Stomach (tissue), 9 donors: ENCODE results near the gene POFUT2. TPM values are rescaled to one million over a fixed set of nuclear protein-coding genes. Genes with fewer than 3 reads are reported as not detected.

ENCODE experiments used
- DNase-seq, 2 donors: peaks; one replicate each; pipeline versions ENCODE4 v3.0.0 to v3.0.0-alpha.2; 2013 to 2019
- H3K27ac ChIP-seq, 5 donors: fragments of 200-600 bp in 4 of 5; sonication (generic) in 4 of 5; one replicate each; pipeline ENCODE4 v1.5.1; 2013 to 2019; ENCODE audit warnings: mild to moderate bottlenecking in 1 of 5, moderate library complexity in 1 of 5
- H3K27me3 ChIP-seq, 3 donors: fragments of 200-600 bp; sonication (generic); one replicate each; pipeline ENCODE4 v1.5.1; 2017 to 2019; ENCODE audit warnings: mixed run types in 1 of 3
- H3K36me3 ChIP-seq, 4 donors: fragments of 200-600 bp; sonication (generic); 1 replicate in 3 of 4; 2 replicates in 1 of 4; pipeline ENCODE4 v1.5.1; 2016 to 2019
- H3K4me1 ChIP-seq, 4 donors: fragments of 200-600 bp; sonication (generic); one replicate each; pipeline ENCODE4 v1.5.1; 2016 to 2019
- H3K4me3 ChIP-seq, 4 donors: fragments of 200-600 bp; sonication (generic) in 3 of 4; one replicate each; pipeline ENCODE4 v1.5.1; 2016 to 2019; ENCODE audit warnings: mild to moderate bottlenecking in 1 of 4
- H3K9me3 ChIP-seq, 4 donors: fragments of 200-600 bp; sonication (generic); one replicate each; pipeline ENCODE4 v1.5.1; 2016 to 2019
- EP300 ChIP-seq: sonication (generic); formaldehyde crosslinking; IDR thresholded peaks from one replicate; pipeline ENCODE4 v1.6.1; 2017; ENCODE audit warnings: antibody characterized with exemption
- POLR2A ChIP-seq, 4 donors: fragments of 450-650 bp; IDR thresholded peaks; one replicate each; pipeline ENCODE4 v1.6.1; 2016; ENCODE audit warnings: antibody characterized with exemption in 4 of 4, control low read depth in 2 of 4, mild to moderate bottlenecking in 1 of 4, moderate library complexity in 1 of 4
- POLR2AphosphoS5 ChIP-seq, 3 donors: sonication (generic); formaldehyde crosslinking; IDR thresholded peaks; one replicate each; pipeline ENCODE4 v1.6.1; 2016; ENCODE audit warnings: antibody characterized with exemption in 3 of 3
- WGBS, 5 donors: extraction: QIAGEN DNeasy Blood & Tissue Kit in 3 of 5; methylation state at CpG; one replicate each; pipeline versions ENCODE4 v1.1.5 to v1.1.7; 2013 to 2018; 5-methylcytosine and 5-hydroxymethylcytosine counted together
- intact Hi-C: fragments of 100-400 bp; cut with DNase I; formaldehyde crosslinking; loops from one replicate; pipeline ENCODE4 v1.15.1; 2023; ENCODE audit warnings: low total_unique reads
- polyA plus RNA-seq, 3 donors: library from polyadenylated mRNA; stranded (reverse); fragments of 200-250 nt; gene quantifications; one replicate each; pipeline ENCODE4 v1.2.3, GENCODE V29; 2013
- total RNA-seq, 5 donors: library from RNA; depleted of rRNA; stranded (reverse); fragments of >200 nt; gene quantifications; one replicate each; pipeline versions ENCODE4 v1.1.0 to v1.2.3, GENCODE V29; 2014 to 2016
- TF ChIP-seq, protein P1 (sequence below), 7 experiments: fragments of 450-650 bp in 4 of 7; fragments of 200-600 bp in 3 of 7; sonication (generic) in 3 of 7; IDR thresholded peaks; one replicate each; pipeline ENCODE4 v1.5.1; 2016 to 2019; ENCODE audit warnings: antibody characterized with exemption in 7 of 7, control low read depth in 2 of 7, mild to moderate bottlenecking in 1 of 7
- donor health status: healthy with polysubstance abuse.
- donor health status: Bipolar disorder and iron deficiency.
- donor health status: healthy.

Gene POFUT2
- total and polyA plus RNA-seq, 8 donors: 7.4 to 34.2 (median 22.4) TPM

DNA sequence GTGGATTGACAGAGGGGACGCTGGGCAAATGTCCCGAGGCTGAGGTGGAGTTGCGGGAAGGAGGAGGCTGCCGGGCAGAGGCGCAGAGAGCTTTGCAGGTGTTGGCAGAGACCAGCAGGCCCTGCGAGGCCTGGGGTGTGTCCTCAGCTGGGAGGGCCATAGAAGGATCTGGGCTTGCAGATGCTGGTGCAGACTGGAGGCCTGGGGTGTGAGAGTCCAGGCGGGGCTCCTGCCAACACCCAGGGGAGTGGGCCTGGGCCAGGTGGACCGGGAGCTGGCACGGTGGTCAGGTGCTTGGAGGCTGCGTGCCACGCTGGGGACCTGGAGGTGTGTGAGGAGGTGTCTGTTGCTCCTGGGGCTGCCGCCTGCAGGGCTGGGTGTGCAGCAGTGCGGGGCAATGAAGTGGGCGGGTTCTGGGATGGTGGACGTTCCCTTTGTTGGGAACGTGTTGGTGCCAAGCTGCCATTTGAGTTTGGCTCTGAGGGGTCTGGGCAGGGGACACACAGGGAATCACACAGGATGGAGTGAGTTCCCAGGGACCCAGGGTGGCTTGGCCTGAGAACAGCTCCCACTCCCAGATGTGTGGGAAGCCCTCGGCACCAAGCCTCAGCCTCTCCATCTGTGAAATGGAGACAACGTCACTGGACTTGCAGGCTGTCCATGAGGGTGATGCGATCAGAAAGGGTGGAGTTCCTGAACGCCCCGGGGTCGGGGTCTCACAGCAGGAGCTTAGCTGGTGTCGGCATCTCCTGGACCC lies 39.9 kb upstream of the POFUT2 start:
- TF ChIP-seq POLR2AphosphoS5 (IDR thresholded peaks at IDR 0.05): no peak
- no peak for TF ChIP-seq EP300
- no peak for TF ChIP-seq POLR2A (IDR thresholded peaks at IDR 0.05)
- TF ChIP-seq, protein P1, sequence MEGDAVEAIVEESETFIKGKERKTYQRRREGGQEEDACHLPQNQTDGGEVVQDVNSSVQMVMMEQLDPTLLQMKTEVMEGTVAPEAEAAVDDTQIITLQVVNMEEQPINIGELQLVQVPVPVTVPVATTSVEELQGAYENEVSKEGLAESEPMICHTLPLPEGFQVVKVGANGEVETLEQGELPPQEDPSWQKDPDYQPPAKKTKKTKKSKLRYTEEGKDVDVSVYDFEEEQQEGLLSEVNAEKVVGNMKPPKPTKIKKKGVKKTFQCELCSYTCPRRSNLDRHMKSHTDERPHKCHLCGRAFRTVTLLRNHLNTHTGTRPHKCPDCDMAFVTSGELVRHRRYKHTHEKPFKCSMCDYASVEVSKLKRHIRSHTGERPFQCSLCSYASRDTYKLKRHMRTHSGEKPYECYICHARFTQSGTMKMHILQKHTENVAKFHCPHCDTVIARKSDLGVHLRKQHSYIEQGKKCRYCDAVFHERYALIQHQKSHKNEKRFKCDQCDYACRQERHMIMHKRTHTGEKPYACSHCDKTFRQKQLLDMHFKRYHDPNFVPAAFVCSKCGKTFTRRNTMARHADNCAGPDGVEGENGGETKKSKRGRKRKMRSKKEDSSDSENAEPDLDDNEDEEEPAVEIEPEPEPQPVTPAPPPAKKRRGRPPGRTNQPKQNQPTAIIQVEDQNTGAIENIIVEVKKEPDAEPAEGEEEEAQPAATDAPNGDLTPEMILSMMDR (IDR thresholded peaks at IDR 0.05): no peak
- Histone ChIP-seq H3K36me3 (no peaks in the 10 kb centered on the region), H3K27ac (no peak overlapping the region), H3K27me3 (peaks cover 0 to 42% (median 0%) of the 10 kb centered on the region in 3 donors), H3K4me1 (peaks cover 5 to 27% (median 14%) of the 10 kb centered on the region in 4 donors), H3K4me3 (no peak overlapping the region), H3K9me3 (no peaks in the 10 kb centered on the region)
- 67 to 83% (median 76%) methylated on average over 22 to 23 of the region's 23 CpGs for WGBS, 5 donors
- intact Hi-C loops: no loop called here
- DNase-seq: no peak

DNA sequence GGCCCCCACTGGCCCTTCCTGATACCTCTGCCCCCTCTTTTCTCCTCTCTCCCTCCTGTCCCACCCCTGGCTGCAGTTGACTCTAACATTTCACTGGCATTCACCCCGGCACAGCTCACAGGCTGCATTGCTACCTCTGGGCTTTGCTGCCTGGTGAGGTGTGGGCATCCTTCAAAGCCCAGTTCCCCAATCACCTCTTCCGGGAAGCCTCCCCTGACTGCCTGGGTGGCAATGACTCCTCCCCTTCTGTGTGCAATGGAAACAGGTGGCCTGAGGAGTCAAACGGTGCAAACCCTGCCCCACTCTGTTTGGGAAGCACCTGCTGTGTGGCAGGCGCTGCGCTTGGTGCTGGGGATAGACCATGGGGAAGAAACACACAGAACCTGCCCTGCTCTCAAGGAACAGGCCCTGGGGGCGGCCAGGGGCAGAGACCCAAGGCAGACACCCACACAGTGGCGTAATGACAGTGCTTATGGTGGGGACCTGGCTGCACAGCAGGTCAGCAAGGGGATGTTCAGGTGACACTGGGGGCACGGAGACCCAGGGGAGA lies 39.3 kb upstream of the POFUT2 start:
- Histone ChIP-seq H3K36me3 (no peaks in the 10 kb centered on the region), H3K9me3 (no peaks in the 10 kb centered on the region), H3K27ac (no peak overlapping the region), H3K4me3 (no peak overlapping the region), H3K27me3 (peaks cover 0 to 45% (median 0%) of the 10 kb centered on the region in 3 donors), H3K4me1 (peaks cover 5 to 30% (median 17%) of the 10 kb centered on the region in 4 donors)
- no peak for DNase-seq
- TF ChIP-seq, protein P1 (IDR thresholded peaks at IDR 0.05): no peak
- TF ChIP-seq EP300 (no peak), POLR2AphosphoS5 (IDR thresholded peaks at IDR 0.05) (no peak), POLR2A (IDR thresholded peaks at IDR 0.05) (no peak)
- intact Hi-C loops: no loop called here
- 64 to 80% (median 79%) methylated on average over 8 of the region's 8 CpGs for WGBS, 5 donors

DNA sequence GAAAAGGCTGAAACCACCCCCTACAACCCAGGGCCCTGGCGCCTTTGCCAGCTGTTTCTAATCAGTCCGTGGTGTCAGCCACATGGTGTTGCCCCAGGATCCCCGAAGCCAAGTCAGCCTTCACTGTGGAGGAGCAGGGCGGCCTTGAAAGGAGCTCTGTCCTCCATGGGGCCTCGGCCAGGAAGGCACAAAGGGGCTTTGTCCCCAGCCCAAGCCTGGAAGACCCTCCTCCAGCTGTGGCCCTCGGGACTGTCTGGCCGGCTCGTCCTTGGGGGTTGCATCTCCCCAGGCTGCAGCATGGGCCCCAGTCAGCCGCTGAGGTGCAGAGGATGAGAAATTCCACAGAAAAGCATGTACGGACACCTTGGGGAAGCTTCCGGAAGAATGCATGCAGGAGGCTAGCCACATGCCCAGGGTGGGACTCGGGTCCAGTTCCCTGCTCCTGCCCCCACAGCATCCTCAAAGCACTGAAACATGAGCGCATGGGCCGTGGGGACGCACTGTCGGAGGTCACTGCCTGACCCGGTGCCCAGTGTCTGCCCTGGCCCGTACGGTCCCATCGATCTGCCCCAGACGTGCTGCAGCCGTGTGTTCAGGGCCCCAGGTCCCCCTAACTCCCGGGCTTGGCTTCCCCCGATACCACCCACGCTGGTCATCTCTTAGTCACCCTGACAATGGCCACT lies 38.6 kb upstream of the POFUT2 start:
- no peak overlapping the region for H3K4me3 ChIP-seq
- H3K36me3 ChIP-seq: no peaks in the 10 kb centered on the region
- 80 to 87% (median 85%) methylated on average over 16 to 25 of the region's 25 CpGs for WGBS, 5 donors
- peak in 1 of 2 donors; percentile 66 for DNase-seq
- peaks cover 5 to 28% (median 19%) of the 10 kb centered on the region in 4 donors for H3K4me1 ChIP-seq
- intact Hi-C loops: no loop called here
- no peaks in the 10 kb centered on the region for H3K9me3 ChIP-seq
- no peak overlapping the region for H3K27ac ChIP-seq
- TF ChIP-seq POLR2A (IDR thresholded peaks at IDR 0.05): no peak
- TF ChIP-seq POLR2AphosphoS5 (IDR thresholded peaks at IDR 0.05): no peak
- TF ChIP-seq, protein P1 (IDR thresholded peaks at IDR 0.05): no peak
- no peak for TF ChIP-seq EP300
- peaks cover 0 to 38% (median 0%) of the 10 kb centered on the region in 3 donors for H3K27me3 ChIP-seq
